GM21526 (cell line): ENCODE data around the gene RNASEH2C.
A peak's percentile ranks its signal among the peaks of the same experiment; 100 is the strongest.
"Not testable (repeated sequence)": the region's sequence is repeated elsewhere in the genome, so short reads cannot be mapped to it uniquely, and the experiment has no call there.

Experiments
- ATAC-seq: cut with Tn5 transposase; IDR thresholded peaks from one replicate; pipeline ENCODE4 v1.9.1; 2021; ENCODE audit warnings: moderate library complexity; ENCODE audit not compliant: unreplicated experiment, low FRiP score

Gene RNASEH2C

DNA sequence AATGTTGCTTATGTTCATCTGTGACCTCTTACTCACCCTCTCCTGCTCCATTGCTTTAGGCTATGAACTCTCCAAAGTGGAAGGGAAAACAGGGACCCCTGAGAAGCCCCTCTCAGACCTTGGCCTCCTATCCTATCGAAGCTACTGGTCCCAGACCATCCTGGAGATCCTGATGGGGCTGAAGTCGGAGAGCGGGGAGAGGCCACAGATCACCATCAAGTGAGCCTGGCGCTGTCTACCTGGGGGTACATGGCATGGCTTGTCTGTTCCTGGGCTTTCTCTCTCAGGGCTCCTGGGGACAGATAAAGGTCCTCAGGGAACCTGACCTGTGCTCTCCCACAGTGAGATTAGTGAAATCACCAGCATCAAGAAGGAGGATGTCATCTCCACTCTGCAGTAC lies 2.1 kb downstream of the RNASEH2C start:
- ATAC-seq, result no peak

DNA sequence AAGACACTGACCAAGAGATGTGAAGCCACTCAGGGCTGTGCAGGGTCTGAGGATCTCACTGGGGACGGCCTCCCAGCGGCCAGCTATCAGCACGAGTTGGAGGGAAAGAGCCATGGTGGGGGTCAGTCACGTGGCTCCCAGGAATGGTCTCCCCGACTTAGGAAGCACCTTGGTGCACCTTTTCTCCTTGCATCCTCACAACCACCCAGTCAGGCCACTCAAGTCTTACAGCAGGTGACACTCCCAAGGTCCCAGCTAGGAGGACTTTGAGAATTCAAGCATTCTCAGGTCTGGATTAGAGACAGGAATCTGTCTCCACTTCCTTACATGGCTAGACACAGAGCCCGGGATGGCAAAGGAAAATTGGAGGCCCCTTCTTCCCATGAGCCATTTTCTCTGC lies 2.7 kb downstream of the RNASEH2C start:
- no peak for ATAC-seq

DNA sequence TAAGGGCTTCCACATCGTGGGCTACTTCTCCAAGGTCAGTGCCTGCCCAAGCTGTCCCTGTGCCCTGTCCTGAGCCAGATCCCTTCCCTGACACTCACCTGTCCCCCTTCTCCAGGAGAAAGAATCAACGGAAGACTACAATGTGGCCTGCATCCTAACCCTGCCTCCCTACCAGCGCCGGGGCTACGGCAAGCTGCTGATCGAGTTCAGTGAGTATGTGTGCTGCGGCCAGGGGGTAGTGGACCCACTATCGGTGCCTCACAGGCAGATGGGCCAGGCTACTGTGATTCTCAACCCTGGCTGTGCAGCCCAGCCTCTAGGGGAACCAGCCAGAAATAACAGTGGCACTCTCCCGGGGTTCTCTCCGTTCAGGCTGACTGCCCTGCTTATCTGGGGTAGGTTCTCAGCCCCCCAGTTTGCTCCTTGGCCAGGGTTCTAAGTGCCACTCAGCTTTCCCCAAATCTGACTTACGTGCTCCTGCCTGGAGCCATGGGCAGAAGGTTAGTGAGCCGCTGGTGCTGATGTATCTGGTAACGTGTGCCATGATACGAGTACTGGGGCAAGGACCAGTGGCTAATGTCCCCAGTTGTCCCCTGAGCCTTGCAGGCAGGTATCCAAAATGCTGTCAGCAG lies 3.7 kb downstream of the RNASEH2C start:
- no peak for ATAC-seq

DNA sequence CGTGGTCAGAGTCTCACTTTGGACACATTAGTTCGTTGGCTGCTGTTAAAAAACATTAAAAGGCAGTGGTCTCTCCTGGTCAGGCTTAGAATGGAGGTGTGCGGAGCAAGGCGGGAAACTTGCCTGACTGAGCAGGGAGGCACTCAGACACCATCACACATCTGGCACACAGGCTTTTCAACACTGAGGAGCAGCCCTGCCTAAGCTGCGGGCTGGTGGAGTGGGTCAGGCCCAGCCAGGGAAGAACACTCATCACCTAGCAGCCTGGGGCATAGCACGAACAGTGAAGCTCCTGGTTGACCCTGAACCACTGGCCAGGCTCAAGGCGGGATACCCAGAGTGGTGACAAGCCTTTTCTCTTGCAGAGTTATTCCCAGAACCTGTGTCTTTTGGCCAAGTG lies 4.3 kb downstream of the RNASEH2C start:
- ATAC-seq, result no peak

DNA sequence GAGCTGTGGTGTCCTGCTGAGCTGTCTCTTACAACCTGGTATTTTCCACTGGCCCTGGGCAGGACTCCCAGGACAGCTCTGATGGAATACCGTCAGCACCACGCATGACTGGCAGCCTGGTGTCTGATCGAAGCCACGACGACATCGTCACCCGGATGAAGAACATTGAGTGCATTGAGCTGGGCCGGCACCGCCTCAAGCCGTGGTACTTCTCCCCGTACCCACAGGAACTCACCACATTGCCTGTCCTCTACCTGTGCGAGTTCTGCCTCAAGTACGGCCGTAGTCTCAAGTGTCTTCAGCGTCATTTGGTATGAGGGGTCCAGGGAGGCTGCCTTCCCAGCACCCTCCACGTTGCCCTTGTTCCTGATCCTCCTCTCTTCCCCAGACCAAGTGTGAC lies 6.2 kb downstream of the RNASEH2C start:
- no peak for ATAC-seq

DNA sequence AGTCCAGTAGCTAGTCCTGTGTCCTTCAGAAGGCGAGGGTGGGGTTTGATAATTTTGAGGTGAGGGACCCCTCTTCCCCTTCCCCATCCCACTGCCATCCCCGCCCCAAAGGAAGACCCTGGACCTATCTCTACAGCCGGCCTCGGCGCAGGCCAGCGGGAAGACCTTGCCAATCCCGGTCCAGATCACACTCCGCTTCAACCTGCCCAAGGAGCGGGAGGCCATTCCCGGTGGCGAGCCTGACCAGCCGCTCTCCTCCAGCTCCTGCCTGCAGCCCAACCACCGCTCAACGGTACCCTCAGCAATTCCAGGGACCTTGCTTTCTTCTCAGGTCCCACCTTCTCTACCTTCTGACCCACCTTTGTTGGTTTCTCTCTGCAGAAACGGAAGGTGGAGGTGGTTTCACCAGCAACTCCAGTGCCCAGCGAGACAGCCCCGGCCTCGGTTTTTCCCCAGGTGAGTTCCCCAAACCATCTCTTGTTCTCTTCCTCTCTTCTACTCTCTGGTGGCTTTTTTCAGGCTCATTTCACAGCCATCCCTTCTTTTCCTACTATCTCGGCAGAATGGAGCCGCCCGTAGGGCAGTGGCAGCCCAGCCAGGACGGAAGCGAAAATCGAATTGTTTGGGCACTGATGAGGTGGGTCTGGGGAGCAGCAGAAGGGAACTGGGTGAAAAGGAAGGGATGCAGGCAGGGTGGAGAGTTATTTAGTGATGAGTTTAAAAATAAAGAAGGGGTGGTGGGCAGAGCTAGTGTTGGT lies 7.2 kb downstream of the RNASEH2C start:
- ATAC-seq, result no peak

DNA sequence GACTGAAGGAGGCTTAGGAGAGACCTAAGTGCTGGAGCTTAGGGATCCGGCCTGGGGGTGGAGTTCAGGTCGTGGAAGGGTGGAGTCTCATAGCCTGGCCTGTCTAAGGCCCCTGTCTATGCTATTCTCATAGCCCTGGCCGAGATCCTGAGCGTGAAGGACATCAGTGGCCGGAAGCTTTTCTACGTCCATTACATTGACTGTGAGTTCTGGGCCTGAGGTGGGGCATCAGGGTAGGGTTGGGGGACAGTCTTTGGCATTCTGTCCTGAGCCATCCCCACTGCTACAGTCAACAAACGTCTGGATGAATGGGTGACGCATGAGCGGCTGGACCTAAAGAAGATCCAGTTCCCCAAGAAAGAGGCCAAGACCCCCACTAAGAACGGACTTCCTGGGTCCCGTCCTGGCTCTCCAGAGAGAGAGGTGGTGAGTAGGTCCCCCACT lies 7.9 kb downstream of the RNASEH2C start:
- ATAC-seq, result peak; percentile 35

DNA sequence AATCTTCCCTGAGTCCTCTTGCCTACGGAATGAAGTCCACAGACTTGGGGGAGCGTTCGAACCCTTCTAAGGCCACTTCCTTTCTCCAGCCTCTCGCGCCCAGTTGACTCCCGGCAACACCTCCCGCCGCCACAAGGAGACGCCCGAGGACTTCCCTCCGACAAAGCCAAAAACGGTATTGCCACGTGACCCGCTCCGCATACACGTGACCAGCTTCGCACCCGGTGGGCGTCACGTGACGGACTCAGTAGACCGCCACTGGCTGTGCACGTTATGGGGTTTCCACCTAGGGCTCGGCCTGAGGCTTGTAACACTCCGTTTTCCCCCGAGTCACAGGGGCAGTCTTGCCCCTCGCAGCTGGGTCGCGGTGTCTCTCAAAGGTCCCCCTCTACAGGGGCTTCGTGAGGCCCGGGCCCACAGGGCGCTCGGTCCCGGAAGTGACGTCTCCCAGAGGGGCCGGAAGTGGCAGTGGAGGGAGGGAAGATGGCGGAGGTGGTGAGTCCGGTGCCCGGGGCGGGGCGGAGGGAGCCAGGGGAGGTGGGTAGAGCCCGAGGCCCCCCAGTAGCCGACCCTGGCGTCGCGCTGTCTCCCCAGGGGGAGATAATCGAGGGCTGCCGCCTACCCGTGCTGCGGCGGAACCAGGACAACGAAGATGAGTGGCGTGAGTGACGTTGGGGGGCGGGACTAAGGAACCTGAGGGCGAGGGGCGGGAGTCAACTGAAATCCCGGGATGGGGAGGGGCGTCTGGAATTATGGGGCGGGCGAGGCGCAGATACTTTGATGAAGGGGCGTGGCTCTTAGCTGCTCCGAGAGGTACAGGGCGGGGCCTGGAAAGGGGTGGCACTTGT lies 8.6 kb downstream of the RNASEH2C start, which contains the start of gene KAT5:
KAT5 (plus strand) TSS at position 468 of the 848 bp plus-strand sequence; CDS start at position 484, 16 bp downstream.
- peak; percentile 65 for ATAC-seq

DNA sequence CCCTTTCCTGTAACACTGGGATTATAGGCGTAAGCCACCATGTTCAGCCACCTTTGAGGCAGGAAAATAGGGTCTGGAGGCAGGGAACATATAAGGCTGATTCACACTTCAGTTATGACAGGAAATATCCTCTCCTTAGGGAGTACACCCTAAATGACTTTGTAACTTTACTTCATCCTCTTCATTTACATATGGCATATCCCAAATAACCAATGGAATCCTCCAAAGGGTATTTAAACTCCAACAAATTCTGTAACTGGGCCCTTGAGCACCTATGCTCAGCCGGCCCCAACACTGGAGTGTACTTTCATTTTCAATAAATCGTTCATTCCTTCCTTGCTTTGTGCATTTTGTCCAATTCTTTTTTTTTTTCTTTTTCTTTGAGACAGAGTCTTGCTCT lies 10.2 kb downstream of the RNASEH2C start:
- no peak for ATAC-seq

DNA sequence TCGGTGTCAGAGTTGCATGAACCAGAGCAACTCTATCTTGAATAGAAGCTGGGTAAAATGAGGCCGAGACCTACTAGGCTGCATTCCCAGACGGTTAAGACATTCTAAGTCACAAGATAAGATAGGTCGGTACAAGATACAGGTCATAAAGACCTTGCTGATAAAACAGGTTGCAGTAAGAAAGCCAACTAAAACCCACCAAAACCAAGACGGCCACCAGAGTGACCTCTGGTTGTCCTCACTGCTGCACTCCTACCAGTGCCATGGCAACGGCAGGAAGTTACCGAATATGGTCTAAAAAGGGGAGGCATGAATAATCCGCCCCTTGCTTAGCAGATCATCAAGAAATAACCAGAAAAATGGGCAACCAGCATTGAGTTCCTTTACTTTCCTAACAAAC lies 10.9 kb downstream of the RNASEH2C start:
- ATAC-seq, result no peak

DNA sequence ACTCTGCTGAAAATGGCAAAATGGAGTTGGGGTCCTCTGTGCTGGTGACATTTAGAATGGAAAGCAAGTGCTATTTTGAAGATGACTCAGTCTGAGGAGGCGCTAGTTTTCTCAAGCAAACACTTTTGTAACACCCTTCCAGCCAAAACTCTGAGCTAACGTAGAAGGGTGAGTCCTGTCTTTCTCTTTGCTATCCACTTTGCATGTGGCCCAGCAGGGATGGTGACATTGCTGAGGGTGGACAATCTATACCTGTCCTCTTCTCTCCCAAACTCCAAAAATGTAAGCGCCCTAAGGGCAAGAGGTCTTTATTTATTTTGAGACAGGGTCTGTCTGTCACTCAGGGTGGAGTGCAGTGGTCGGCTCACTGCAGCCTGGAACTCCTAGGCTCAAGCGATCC lies 12.1 kb downstream of the RNASEH2C start:
- ATAC-seq, result no peak

DNA sequence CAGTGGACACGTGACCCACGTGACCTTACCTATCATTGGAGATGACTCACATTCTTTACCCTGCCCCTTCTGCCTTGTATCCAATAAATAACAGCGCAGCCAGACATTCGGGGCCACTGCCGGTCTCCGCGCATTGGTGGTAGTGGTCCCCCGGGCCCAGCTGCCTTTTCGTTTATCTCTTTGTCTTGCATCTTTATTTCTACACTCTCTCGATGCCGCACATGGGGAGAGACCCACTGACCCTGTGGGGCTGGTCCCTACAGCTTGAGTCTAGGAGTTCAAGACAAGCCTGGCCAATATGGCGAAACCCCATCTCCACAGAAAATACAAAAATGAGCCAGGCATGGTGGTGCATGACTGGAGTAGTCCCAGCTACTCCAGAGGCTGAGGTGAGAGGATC lies 13.6 kb downstream of the RNASEH2C start:
- not testable (repeated sequence) for ATAC-seq

DNA sequence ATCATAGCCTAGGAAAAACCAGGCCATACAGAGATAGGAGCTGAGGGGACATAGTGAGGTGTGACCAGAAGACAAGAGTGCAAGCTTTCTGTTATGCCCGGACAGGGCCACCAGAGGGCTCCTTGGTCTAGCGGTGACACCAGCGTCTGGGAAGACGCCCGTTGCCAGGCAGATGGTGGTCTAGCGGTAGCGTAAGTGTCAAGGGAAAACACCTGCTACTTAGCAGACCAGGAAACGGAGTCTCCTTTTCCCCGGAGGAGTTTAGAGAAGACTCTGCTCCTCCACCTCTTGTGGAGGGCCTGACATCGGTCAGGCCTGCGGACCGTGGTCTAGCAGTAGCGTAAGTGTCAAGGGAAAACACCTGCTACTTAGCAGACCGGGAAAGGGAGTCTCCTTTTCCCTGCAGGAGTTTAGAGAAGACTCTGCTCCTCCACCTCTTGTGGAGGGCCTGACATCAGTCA lies 14.3 kb downstream of the RNASEH2C start:
- ATAC-seq, result not testable (repeated sequence)

DNA sequence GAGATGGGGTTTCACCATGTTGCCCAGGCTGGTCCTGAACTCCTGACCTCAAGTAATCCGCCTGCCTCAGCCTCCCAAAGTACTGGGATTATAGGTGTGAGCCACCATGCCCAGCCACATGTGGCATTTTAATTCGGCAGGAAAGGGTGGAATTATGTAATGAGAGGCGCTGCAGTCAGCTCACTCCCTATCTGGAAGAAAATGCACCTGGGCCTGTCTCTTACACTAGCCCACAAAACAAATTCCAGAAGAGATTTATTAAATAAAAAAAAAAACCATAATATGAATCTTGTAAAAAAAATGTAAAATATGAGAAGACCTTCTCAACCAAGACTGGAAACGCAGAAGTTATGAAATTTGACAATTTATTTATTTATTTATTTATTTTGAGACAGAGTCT lies 16.8 kb downstream of the RNASEH2C start:
- no peak for ATAC-seq

DNA sequence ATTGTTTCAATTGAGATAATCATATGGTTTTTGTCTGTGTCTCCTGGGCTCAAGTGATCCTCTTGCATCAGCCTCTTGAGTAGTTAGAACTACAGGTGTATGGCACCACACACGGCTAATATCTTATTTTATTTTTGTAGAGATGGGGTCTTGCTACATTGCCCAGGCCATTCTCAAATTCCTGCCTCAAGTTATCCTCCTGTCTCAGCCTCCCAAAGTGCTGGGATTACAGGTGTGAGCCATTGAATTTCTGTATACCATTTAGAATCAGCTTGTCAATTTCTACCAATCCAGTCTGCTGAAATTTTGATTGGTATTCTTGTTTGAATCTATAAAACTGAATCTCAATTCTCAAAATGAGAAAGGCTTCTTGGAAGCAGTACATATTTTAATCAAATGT lies 18.9 kb downstream of the RNASEH2C start:
- ATAC-seq, result no peak

DNA sequence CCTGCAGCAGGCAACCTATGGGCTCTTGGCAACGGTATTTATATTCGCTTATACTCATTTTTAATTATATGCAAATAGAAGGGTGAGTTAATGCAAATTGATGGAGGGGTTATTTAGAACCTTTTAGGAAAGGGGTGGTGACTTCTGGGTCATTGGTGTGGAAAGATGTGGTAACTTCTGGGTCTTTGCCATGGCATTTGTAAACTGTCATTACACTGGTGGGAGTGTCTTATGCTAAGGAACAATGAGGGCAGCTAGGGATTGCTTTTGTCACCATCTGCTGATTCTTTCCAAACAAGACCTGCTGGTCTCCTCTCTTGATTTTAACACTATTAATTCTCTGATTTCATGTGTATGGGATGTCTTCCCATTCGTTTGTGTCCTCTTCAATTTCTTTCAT lies 20.2 kb downstream of the RNASEH2C start:
- no peak for ATAC-seq

DNA sequence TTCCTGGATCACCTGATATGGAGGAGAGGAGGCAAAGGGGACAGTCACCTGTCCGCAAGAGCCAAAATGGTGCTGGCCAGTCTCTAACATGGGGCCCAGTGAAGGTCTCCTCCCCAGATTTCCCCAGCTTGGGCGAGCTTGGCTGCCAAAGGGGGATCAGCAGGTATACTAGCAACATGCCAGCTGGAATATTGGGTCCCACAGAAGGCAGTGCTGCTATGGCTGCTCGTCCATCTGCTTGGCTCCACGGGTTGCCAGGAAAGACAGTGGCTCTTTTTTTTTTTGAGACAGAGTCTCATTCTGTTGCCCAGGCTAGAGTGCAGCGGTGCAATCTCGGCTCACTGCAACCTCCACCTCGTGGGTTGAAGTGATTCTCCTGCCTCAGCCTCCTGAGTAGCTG lies 21.3 kb downstream of the RNASEH2C start:
- no peak for ATAC-seq

DNA sequence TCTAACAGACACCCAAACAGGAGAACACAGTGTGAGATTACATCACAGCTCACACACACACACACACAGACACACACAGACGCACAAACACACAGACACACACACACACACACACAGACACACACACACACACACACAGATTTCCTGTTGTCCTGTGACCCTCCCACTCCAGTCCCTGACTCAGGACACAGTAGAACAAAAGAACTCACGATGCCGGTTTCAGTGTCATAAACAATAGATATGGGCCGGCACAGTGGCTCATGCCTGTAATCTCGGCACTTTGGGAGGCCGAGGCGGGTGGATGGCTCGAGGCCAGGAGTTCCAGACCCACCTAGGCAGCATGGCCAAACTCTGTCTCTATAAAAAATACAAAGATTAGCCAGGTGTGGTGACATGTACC lies 22.4 kb downstream of the RNASEH2C start:
- ATAC-seq, result no peak

DNA sequence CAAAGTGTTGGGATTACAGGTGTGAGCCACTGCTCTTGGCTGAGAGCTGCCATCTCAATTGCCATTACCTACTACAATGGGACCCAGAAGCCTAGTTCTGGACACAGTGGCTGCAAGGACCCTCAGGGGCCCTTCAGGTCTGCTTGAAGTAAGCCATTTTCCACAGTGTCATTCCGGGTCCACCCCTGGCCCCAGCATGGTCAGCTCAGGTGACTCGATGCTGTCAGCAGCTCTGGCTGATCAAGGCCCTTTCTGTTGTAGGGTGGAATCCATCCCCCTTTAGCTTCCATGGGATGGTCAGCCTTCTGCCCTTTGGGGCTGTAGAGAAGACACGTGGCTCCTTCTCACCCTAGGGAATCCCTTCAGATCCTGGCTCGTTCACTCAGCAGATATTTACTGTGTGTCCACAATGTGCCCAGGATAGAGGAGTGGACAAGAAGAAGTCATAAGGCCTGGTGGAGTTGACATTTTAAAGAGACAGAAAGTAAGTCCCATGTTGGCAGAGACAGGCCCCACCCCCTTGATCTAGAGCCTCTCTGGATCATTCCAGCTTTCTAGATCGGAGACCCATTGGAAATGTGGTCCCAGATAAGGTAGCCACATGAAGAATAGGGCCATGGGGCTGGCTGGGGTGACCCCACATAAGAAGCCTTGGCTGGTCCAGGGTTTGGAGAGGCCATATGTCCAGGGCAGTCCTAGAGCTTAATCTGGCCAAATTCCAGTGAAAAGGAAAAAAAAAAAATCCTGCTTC lies 23.6 kb downstream of the RNASEH2C start:
- no peak for ATAC-seq

DNA sequence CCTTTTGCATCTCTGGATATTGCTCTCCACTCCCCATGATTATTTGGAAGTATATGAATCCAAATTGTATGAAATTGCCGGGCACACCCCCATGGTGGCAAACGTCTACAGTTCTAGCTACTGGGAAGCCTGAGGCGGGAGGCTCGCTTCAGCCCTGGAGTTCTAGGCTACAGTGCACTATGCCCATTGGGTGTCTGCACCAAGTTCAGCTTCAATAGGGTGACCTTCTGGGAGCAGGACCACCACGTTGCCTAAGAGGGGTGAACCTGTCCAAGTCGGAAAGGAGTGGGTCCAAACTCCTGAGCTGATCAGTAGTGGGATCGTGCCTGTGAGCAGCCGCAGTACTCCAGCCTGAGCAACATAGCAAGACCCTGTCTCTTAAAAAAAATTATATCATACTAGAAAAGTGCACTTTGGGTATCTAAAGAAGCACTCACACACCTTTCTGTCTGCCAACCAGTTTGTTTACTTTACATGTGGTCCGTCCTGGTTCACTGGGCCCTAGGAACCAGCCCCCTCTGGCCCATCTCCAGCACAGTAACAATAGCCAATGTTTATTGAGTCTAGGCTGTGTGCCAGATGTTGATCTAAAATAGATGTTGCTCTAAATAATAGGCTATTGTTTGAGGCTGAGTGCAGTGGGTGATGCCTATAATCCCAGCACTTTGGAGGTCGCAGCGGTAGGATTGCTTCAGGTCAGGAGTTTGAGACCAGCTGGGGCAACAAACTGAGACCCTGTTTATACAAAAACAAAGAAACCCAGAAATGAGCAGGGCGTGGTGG lies 24.9 kb downstream of the RNASEH2C start:
- no peak for ATAC-seq
